GM19238 (cell line): ENCODE measurements around the gene DEFB108B.
"Not testable (repeated sequence)": the region's sequence is repeated elsewhere in the genome, so short reads cannot be mapped to it uniquely, and the experiment has no call there.

Source experiments
- DNase-seq: peaks from one replicate; pipeline ENCODE4 v3.0.0; 2011; ENCODE audit warnings: low spot score; ENCODE audit not compliant: insufficient read length

The DEFB108B gene

DNA sequence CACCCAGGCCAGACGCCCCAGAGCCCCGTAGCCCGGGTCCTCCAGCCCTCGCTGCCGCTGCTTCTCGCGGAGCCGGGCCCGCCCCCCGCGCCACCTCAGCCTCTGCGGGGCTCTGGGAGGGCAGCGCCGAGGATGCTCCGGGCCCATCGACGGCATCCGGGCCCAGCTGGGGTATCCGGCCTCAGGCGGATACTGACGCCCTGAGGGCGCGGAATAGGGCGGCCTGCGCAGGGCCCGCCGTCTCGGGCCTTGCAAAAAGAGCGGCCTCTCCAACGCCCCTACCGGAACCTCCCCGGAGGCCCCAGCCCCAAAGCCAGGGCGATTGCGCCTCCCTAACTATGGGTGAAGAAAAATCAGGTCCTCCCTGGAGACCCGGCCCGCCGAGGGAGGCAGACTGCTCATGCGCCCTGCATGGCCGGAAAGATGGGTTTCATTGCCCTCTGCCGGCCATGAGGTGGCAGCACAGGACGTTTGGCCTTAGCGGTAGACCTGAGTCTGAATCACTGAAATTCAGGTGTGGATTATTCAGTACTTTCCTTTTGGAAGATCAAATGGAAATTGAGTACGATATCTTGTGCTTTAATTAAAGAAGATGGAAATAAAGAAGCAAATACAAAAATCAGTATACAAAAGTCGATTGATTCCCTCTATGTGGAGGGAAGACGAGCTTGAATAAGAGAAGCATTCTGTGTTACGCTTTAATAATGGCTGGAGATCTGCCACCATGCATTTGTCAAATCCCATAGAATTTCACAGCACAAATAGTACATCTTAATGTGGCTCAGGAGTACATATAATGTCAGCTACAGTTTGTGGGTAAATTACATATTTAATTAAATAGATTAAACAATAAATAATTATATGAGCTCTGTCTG lies 19.3 kb upstream of the DEFB108B start:
- peak; percentile 53 for DNase-seq

DNA sequence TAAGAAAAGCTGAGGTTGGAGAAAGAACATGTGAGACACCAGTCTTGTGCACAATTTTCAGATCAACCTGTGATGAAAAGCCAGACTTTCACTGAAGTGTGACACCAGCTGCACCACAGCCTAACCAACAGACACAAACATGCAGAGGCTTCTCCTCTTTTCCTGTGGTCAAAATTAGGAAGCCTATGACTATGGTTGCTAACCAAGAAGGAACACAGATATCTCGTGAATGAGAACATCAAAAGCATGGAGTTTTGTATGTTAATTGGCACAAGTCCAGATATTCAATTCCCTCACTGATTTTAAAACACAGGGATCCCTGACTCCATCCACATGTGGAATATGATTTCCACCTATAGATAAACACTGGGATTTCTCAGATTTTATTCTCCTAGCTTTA lies 11.5 kb upstream of the DEFB108B start:
- not testable (repeated sequence) for DNase-seq

DNA sequence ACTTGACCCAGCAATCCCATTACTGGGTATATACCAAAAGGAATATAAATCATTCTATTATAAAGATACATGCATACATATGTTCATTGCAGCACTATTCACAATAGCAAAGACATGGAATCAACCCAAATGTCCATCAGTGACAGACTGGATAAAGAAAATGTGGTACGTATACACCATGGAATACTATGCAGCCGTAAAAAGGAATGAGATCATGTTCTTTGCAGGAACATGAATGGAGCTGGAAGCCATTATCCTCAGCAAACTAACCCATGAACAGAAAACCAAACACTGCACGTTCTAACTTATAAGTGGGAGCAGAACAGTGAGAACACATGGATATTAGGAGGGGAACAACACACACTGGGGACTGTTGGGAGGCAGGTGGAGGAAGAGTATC lies 3.8 kb upstream of the DEFB108B start:
- not testable (repeated sequence) for DNase-seq

DNA sequence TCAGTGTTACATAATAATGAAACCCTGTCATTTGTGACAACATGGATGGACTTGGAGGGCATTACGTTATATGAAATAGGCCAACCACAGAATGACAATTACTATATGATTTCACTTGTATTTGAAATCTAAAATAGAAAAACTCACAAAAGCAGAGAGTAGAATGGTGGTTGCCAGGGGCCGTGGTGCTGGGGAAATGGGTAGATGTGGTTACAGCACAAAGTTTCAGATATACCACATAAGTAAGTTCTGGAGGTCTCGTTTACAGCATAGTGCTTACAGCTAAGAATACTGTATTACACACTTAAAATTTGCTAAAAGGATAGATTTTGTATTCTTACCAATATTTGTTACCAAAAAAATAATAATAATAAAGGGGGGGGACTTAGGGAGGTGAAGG lies 3.3 kb upstream of the DEFB108B start:
- DNase-seq = not testable (repeated sequence)

DNA sequence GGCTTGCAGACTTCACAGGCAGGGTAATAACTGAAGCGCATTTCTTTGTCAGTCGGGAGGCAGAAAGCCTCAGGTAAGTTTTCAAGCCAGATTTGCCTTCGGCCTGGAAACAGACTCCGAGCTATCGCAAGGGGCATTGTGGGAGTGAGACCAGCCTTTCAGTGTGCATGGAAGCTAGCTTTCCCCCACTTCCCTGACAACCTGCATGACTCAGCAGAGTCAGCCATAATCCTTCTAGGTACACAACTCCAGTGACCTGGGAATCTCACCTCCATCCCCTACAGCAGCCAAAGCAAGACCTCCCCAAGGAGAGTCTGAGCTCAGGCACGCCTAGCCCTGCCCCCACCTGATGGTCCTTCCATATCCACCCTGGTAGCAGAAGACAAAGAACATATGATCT lies 9.7 kb downstream of the DEFB108B start:
- DNase-seq = not testable (repeated sequence)

DNA sequence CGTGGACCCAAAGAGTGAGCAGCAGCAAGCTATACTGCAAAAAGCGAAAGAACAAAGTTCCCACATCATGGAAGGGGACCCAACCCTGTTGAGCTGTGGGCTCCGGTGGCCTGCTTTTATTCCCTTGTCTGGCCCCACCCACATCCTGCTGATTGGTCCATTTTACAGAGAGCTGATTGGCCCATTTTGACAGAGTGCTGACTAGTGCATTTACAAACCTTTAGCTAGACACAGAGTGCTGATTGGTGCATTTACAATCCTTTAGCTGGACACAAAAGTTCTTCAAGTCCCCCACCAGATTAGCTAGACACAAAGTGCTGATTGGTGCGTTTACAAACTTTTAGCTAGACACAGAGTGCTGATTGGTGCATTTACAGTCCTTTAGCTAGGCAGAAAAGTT lies 10.4 kb downstream of the DEFB108B start:
- not testable (repeated sequence) for DNase-seq

DNA sequence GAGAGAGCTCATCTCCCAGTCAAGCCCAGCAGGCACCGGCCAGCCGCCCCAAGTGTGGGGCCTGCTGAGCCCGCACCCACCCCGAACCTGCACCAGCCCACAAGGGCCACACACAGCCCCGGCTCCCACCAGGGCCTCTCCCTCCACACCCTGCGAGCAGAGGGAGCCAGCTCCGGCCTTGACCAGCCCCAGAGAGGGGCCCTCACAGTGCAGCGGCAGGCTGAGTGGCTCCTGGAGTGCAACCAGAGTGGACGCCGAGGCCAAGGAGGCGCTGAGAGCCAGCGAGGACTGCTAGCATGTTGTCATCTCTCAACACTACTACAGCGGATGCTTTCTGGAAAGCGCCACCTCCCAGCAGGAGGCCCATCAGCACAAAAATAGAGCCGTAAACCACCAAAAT lies 10.9 kb downstream of the DEFB108B start:
- DNase-seq = no peak

DNA sequence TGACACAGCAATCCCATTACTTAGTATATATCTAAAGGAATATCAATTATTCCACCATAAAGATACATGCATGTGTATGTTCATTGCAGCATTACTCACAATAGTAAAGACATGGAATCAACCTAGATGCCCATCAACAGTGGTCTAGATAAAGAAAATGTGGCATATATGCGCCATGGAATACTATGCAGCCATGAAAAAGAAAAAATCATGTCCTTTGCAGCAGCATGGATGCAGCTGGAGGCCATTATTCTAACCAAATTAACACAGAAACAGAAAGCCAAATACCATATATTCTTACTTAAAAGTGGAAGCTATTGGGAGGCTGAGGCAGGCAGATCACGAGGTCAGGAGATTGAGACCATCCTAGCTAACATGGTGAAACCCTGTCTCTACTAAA lies 20.9 kb downstream of the DEFB108B start:
- not testable (repeated sequence) for DNase-seq

DNA sequence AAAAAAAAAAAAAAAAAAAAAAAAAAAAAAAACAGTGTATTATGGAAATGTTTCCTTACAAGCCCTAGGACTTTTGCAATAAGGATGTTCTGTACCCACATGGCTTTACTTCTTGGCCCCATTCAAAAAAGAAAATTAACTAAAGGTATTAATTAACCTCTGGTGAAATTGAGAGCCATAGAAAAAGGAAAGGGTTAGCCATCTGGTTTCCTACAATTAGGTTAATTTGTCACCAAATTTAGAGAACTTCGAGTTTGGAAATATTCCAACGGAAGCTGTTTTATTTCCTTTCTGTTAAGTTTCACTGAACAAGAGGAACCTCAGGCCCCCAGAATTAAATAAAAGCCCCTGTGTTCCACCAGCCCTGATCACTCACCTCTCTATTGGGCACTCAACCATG lies 22.9 kb downstream of the DEFB108B start:
- DNase-seq = not testable (repeated sequence)

DNA sequence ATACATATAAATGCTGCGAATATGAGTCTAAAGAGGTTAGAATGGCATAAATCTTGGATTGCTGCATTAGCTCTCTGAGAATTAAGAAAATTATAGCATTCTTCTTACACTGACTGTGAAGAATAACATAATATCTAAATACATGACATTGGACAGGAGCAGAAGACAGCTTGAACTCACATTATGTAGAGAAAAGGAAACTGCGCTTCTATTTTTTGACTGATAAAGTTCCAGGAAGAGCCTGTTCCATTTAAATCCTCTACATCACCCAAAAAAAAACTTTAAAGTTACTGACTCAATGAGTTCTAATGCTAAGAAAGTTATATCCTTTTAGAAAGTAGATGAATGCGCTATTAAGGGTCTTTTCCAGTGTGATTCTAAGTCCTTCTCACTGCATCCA lies 27.8 kb downstream of the DEFB108B start:
- not testable (repeated sequence) for DNase-seq

DNA sequence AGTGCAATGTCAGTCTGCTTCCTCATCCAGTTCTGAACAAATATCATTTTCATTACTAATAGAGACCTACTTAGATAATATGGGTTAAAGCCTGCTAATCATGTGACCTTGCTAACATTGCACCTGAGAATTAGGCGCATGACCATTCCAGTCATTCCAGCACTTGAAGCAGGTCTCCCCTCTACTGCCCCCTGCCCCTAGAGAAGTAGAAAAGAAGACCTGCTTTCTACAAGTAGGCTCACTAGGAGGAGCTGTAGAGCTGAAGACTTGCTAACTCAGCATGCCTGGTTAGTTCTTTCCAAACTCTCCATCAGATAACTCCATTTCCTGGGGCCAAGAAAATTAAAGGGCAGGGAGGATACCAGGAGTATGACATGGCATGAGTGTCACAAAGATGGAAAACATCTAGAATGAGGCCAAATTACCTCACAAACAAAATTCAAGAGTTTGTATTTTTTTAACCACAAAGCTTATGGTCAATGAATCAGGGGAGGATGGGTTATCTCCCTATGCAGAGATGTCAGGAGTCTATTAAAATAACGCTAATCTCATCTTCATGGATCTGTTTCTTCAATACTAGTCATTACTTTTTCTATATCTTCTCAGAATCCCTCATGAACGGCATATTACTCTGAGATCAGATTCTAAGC lies 31.1 kb downstream of the DEFB108B start:
- not testable (repeated sequence) for DNase-seq

DNA sequence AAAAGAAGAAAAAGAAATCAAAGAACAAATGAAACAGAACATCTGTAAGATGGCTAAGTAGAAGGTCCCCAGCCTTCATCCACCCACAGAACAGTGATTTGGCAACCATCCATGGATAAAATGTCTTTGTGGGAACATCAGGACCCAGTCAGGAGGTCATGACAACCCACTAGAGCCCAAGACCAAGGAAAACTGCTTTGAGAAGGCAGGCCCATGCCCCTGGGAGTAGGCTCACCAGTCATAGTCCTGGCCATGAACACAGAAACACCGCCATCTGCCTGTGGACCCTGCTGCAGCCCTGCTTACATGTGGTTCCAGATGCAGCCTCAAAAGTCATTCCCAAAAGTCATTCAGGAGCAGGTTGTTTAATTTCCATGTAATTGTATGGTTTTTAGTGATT lies 34.2 kb downstream of the DEFB108B start:
- DNase-seq = not testable (repeated sequence)

DNA sequence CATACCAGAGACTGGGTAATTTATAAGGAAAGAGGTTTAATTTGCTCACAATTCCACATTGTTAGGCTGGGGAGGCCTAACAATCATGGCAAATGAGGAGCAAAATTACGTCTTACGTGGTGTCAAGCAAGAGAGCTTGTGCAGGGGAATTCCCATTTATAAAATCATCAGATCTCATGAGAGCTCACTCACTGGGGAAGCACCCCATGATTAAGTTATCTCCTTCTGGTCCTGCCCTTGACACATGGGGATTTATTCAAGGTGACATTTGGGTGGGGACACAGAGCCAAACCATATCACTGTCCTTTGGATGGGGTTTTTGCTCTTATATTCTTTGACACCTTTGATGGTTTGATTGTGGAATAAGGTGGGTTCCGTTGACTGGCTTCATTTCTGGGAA lies 36.9 kb downstream of the DEFB108B start:
- DNase-seq = not testable (repeated sequence)

DNA sequence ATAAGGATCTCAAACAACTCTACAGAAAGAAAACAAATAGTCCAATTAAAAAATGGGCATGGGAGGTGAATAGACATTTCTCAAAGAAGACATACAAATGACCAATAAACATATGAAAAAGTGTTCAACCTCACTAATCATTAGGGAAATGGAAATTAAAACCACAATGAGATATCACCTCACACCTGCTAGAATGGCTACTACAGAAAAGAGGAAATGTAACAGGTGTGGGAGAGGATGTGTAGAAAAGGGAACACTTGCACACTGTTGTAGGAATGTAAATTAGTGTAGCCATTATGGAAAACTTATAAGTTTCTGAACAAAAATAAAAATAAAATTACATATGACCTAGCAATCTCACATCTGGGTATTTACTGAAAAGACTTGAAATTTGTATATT lies 37.7 kb downstream of the DEFB108B start:
- not testable (repeated sequence) for DNase-seq

DNA sequence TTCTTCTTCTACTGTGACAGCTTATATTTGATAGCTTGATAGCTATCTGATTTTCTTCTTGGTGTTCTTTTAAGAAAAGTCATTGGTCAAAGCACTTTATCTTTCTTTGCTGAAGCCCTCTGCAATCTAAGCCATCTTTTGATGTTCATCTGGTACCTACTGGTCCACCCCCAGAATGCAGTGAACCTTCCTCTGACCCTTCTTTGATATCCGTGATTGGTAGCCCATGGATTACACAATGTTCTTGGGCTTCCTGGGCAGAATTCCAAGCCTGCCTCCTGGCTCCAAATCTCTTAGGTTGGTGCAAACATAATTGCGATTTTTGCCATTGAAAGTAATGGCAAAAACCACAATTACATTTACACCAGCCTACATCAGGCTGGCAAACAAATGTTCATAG lies 43.3 kb downstream of the DEFB108B start:
- not testable (repeated sequence) for DNase-seq

DNA sequence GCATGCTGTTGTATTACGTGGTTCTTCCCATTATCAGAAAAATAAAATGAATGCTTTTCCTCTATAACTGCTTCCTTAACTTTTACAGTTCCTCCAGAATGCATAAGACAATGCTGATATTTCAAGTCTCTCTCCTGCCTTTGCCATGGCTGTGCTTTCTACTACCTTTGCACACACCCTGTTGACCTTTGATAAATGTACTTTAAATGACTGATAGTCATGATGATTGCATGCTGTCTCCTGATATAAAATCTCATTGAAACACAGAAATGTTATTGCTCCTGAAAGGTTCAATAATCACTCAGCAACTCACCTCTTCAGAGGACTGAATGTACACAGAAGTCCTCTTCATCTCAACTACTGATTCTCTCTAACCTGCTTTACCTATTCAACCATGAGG lies 45.1 kb downstream of the DEFB108B start, which contains the start of gene DEFB131B:
TSS of gene DEFB131B (plus strand) at position 395 of the 400 bp plus-strand sequence. CDS start at position 395, 0 bp downstream.
- not testable (repeated sequence) for DNase-seq

DNA sequence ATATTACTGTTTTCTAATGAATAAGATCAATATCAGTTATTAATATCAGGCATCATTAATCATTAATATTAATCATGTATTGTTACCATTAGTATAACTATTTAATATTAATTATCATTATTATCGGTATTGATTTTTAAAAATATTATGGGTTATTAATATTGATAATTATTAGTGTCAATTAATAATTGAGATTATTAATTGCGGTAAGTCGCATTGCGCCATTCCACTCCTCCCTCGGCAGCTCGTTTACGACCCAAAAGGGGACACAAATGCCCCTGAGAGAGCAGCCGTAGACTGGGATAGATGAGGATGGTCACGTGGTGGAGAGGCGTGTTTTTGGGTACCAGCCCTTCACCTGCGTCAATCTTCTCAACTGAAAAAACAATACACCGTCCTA lies 52.8 kb downstream of the DEFB108B start:
- not testable (repeated sequence) for DNase-seq
